VCaP (cell line): ENCODE results near the gene ROBO2.

ENCODE experiments used
- H3K27ac ChIP-seq: fragments of 450-650 bp; 2 replicates; pipeline ENCODE4 v1.5.1; 2017
- TF ChIP-seq, protein P1 (sequence below): fragments of 450-650 bp; conservative IDR thresholded peaks from 2 replicates; pipeline ENCODE4 v1.5.1; 2017; ENCODE audit warnings: mild to moderate bottlenecking, moderate library complexity

The ROBO2 gene

DNA sequence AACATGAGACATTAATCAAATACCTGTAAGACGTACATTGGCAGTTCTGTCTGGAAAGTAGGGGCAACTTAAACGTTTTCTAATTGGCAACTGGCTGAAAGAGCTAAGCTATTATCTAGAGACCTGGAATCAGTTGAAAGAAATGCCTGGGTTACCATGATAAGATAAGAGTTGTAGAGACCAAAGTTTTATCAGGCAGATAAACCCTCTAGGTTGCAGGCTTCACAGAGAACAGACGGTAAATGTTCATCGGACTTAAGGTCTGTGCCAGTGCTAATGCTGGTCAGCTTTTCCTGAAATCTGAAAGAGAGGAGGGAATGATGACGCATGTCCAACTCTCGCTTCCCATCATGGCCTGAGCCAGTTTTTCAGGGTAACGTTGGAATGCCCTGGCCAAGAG lies 196.2 kb downstream of the ROBO2 start:
- TF ChIP-seq, protein P1, sequence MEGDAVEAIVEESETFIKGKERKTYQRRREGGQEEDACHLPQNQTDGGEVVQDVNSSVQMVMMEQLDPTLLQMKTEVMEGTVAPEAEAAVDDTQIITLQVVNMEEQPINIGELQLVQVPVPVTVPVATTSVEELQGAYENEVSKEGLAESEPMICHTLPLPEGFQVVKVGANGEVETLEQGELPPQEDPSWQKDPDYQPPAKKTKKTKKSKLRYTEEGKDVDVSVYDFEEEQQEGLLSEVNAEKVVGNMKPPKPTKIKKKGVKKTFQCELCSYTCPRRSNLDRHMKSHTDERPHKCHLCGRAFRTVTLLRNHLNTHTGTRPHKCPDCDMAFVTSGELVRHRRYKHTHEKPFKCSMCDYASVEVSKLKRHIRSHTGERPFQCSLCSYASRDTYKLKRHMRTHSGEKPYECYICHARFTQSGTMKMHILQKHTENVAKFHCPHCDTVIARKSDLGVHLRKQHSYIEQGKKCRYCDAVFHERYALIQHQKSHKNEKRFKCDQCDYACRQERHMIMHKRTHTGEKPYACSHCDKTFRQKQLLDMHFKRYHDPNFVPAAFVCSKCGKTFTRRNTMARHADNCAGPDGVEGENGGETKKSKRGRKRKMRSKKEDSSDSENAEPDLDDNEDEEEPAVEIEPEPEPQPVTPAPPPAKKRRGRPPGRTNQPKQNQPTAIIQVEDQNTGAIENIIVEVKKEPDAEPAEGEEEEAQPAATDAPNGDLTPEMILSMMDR: no peak
- no peak overlapping the region for H3K27ac ChIP-seq

DNA sequence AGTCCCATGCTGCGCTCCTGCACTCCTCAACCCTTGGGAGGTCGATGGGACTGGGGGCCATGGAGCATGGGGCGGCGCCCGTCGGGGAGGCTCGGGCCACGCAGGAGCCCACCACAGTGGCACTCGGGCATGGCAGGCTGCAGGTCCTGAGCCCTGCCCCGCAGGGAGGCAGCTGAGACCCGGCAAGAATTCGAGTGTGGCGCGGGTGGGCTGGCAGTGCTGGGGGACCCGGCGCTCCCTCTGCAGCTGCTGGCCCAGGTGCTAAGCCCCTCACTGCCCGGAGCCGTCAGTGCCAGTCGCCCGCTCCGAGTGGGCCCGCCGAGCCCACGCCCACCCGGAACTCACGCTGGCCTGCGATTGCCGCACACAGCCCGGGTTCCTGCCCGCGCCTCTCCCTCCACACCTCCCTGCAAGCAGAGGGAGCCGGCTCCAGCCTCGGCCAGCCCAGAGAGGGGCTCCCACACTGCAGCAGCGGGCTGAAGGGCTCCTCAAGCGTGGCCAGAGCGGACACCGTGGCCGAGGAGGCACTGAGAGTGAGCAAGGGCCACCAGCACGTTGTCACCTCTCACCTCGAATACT lies 200.3 kb downstream of the ROBO2 start:
- TF ChIP-seq, protein P1: no peak
- H3K27ac ChIP-seq: no peak overlapping the region

DNA sequence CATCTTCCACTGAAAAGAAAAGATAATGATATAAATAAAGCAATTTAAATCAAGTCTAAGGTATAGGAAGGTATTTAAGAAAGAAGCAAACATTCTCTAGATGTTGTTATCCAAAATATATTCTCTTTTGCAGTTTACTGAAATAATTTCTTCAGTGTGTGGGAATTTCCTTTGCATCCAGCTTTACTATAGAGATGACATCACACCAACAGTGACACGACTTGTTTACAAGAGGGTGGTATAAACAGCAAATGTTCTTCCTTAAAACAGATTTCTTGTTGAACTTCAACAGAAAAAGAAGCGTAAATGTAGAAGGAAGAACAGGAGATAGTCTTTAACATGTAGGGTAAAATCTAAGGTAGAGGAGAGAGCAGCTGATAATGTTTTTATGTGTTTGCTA lies 202.5 kb downstream of the ROBO2 start:
- TF ChIP-seq, protein P1: no peak
- no peak overlapping the region for H3K27ac ChIP-seq

DNA sequence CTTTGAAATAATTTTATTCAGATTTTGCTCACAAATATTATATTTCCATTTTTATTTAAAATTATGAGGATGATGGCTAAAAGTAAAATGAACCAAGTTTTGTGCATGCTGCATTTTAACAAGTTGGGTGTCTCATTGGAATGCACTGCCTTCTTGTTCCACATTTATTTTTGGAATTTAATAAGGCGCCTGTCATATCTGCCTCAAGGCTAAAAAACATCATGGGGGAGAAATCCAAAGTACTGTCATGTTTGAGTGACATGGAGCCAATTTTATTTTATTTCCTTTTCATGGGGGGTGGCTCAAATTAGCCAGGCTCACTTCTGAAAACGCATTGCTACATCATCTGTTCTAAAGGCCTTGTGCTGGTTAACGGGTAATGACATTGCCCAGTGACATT lies 205.1 kb downstream of the ROBO2 start:
- H3K27ac ChIP-seq: no peak overlapping the region
- TF ChIP-seq, protein P1: no peak

DNA sequence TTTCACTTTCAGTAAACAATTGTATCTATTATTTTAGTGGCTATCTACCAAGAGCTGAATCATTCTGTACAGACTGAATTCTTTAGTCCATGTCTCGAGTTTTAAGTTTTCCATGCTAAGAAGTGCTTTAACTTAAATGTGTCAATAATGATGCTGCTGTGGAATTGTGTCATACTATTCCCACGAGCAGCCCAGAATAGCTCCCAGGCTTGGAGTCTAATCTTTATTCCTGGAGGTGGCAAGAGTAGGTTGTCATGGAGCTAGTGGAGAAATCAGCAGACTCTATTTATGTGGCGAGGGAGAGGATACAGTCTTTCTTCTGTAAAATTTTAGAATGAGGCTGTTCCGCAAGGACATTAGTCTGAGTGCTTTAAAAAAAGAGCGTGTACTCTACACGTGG lies 207.2 kb downstream of the ROBO2 start:
- TF ChIP-seq, protein P1: no peak
- H3K27ac ChIP-seq: no peak overlapping the region

DNA sequence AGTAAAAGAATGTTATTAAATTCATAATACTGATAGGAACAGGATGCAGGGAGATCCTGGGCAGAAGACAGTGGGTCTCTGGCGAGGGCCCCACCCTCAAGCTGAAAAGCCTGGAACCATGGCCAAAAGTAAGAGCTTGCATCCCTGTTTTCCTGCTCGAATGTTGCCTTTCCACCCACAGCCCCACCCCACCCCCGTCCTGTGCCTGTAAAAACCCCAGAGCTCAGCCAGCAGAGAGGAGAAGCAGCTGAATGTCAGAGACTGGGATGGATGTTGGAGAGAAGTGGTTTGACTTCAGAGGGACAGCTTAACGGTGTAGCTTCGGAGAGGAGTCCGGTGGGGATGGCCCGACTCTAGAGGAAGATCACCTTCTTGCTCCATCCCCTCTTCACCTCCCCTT lies 207.9 kb downstream of the ROBO2 start:
- no peak overlapping the region for H3K27ac ChIP-seq
- TF ChIP-seq, protein P1: no peak

DNA sequence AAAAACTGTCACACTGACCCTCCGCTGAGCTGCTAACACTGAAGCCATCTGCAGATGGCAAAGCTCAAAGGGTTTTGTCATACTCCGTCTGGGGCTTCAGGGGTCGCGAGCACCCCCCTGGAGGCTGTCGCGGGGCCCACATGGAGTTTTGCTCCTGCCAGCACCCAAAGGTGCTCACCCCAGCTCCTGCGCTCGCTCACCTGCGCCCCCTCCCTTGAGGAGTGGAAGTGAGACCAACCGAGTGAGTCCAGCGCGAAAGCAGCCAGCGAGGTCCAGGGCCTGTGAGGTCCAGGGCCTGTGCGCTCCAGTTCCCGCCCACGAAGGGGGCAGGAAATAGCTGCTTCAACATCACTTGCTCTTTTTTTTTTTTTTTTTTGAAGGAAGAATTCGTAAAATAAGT lies 208.5 kb downstream of the ROBO2 start:
- H3K27ac ChIP-seq: no peak overlapping the region
- TF ChIP-seq, protein P1: no peak

DNA sequence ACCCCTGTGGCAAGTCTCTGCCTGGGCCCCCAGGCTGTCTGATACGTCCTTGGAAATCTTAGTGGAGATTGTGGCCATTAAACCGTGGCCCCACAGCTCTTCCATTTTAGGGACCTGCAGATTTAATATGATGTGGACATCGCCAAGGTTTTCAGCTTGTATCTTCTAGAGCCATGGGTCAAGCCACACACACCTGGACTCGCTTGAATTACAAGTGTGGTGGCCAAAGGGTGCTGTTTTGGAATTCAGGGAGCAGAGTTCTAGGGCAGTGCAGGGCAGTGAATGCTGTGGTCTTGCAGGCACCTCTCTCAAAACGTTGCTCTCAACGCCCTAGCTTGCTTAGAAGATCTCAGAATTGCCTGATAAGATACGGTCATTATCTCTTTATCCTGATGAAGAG lies 211.2 kb downstream of the ROBO2 start:
- TF ChIP-seq, protein P1: no peak

More for the DNA sequence above, 211.2 kb downstream of the ROBO2 start:
- no peak overlapping the region for H3K27ac ChIP-seq
